SK-N-MC (cell line): ENCODE measurements around the gene LRRC4C.

Source experiments
- DNase-seq: peaks from one replicate; pipeline ENCODE4 v3.0.0-alpha.2; 2011; ENCODE audit warnings: low read depth, low spot score
- H3K27ac ChIP-seq: fragments of 200-600 bp; sonication (generic); 2 replicates; pipeline ENCODE4 v1.5.1; 2016; ENCODE audit warnings: mixed run types
- H3K36me3 ChIP-seq: fragments of 200-600 bp; sonication (generic); 2 replicates; pipeline ENCODE4 v1.6.1; 2017; ENCODE audit warnings: antibody characterized with exemption, low read length, mixed read lengths; ENCODE audit not compliant: insufficient read depth
- H3K4me3 ChIP-seq: fragments of 200-600 bp; sonication (generic); 2 replicates; pipeline ENCODE4 v1.5.1; 2016
- H3K9ac ChIP-seq: fragments of 200-600 bp; sonication (generic); 2 replicates; pipeline ENCODE4 v1.8.0; 2017; ENCODE audit warnings: mixed run types, mixed read lengths; ENCODE audit not compliant: insufficient read length
- H3K9me3 ChIP-seq: fragments of 200-600 bp; sonication (generic); 2 replicates; pipeline ENCODE4 v1.6.1; 2017; ENCODE audit warnings: low read depth, mild to moderate bottlenecking, antibody characterized with exemption, low read length, moderate library complexity, mixed read lengths
- EZH2 ChIP-seq: fragments of 200-600 bp; sonication (generic); IDR thresholded peaks from one replicate; pipeline ENCODE4 v1.6.1; 2017; ENCODE audit warnings: antibody characterized with exemption
- FOXP2 ChIP-seq: optimal IDR thresholded peaks from 2 replicates; pipeline ENCODE3; 2011; ENCODE audit warnings: mild to moderate bottlenecking, moderate library complexity; ENCODE audit not compliant: insufficient read depth; ENCODE audit errors: extremely low read length, control extremely low read depth
- POLR2AphosphoS5 ChIP-seq: IDR thresholded peaks from 2 replicates; pipeline ENCODE4 v1.6.1; 2012; ENCODE audit warnings: mild to moderate bottlenecking, low read depth, low read length, borderline replicate concordance

LRRC4C gene

GRCh38 chr11:40166892-40167291 lies 1292.6 kb downstream of the LRRC4C start:
- no peak overlapping the region for H3K4me3 ChIP-seq
- no peak overlapping the region for H3K9ac ChIP-seq
- no peaks in the 10 kb centered on the region for H3K9me3 ChIP-seq
- H3K27ac ChIP-seq = no peak overlapping the region
- no peak for DNase-seq
- TF ChIP-seq EZH2 (no peak), POLR2AphosphoS5 (no peak), FOXP2 (no peak)
- no peaks in the 10 kb centered on the region for H3K36me3 ChIP-seq

GRCh38 chr11:40162901-40163883 lies 1296.3 kb downstream of the LRRC4C start:
- Histone ChIP-seq H3K9me3 (no peaks in the 10 kb centered on the region), H3K9ac (no peak overlapping the region), H3K4me3 (no peak overlapping the region), H3K27ac (no peak overlapping the region), H3K36me3 (no peaks in the 10 kb centered on the region)
- TF ChIP-seq EZH2 (no peak), FOXP2 (no peak), POLR2AphosphoS5 (no peak)
- DNase-seq = no peak

DNA sequence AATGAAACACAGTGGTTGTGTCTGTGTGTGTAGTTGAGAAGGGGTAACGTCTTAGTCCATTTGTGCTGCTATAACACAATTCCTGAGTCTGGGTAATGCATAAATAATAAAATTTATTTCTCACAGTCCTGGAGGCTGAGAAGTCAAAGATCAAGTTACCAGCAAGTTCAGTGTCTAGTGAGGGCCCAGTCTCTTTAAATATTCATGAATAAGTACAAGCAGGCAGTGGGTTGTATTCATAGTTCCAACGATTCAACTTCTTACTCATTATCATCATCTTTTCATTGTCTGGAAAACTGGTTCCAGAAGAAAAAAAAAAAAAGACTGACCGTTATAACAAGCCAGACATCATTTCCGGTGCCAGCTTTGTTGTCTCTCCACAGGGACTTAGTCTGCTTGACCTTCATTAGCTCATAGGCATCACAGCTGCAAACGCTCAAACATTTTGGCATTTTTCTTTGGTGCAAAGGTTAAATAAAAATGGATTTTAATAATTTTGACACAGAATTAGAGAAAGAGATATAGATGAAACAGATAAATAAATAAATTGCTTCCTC lies 1297.5 kb downstream of the LRRC4C start:
- Histone ChIP-seq H3K9me3 (no peaks in the 10 kb centered on the region), H3K4me3 (no peak overlapping the region), H3K36me3 (no peaks in the 10 kb centered on the region), H3K9ac (no peak overlapping the region), H3K27ac (no peak overlapping the region)
- DNase-seq = no peak
- TF ChIP-seq FOXP2 (no peak), EZH2 (no peak)

DNA sequence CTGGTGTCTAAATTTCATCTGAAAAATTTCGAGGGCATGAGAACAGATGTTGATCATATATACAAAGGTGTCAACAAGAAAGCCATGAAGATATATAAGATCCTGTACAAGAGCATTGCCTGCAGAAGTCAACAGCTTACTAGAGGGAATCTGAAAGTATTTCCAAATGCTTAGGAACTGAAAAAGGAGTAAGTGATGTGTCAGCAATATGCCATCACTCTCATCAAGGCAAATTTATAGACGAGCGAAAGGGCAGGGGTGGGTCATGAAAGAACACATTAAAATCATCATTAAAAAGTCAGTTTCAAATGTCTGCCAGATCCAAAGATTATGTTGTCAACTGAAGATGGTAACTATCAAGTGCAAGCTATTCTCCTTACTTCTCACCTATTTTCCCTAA lies 1299.0 kb downstream of the LRRC4C start:
- no peak overlapping the region for H3K27ac ChIP-seq
- H3K9me3 ChIP-seq = no peaks in the 10 kb centered on the region
- DNase-seq = no peak
- no peak overlapping the region for H3K9ac ChIP-seq
- no peak overlapping the region for H3K4me3 ChIP-seq
- H3K36me3 ChIP-seq = no peaks in the 10 kb centered on the region
- no peak for TF ChIP-seq POLR2AphosphoS5

GRCh38 chr11:40149721-40150120 lies 1309.7 kb downstream of the LRRC4C start:
- H3K4me3 ChIP-seq = no peak overlapping the region
- H3K9me3 ChIP-seq = no peaks in the 10 kb centered on the region
- no peak overlapping the region for H3K9ac ChIP-seq
- no peak for DNase-seq
- H3K36me3 ChIP-seq = no peaks in the 10 kb centered on the region
- TF ChIP-seq FOXP2 (no peak), POLR2AphosphoS5 (no peak), EZH2 (no peak)
- H3K27ac ChIP-seq = no peak overlapping the region

- Histone ChIP-seq H3K36me3 (no peaks in the 10 kb centered on the region), H3K9me3 (no peaks in the 10 kb centered on the region), H3K4me3 (no peak overlapping the region), H3K9ac (no peak overlapping the region), H3K27ac (no peak overlapping the region)
- TF ChIP-seq FOXP2 (no peak), EZH2 (no peak), POLR2AphosphoS5 (no peak)
- no peak for DNase-seq
Observed at GRCh38 chr11:40140560-40140959, 1318.9 kb downstream of the LRRC4C start.

DNA sequence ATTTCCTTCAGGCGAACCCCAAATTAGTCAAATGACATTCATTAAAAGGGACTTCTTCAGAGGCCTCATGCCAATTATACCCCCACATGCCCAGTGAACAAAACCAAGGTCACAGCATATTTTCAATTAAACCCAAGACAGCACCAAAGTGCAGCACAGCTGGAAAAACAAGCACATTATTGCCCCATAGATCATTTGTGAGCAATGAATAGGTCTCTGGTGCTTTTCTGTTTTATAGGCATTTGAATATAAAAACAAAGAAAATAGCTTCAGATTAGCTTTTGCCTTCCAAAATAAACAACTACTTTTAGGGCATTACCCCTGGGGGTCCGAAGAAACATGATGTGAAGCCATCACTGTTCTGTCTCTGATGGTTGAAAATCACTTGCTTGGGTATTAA lies 1319.9 kb downstream of the LRRC4C start:
- Histone ChIP-seq H3K36me3 (no peaks in the 10 kb centered on the region), H3K9me3 (no peaks in the 10 kb centered on the region), H3K4me3 (no peak overlapping the region), H3K9ac (no peak overlapping the region), H3K27ac (no peak overlapping the region)
- TF ChIP-seq POLR2AphosphoS5 (no peak), EZH2 (no peak), FOXP2 (no peak)
- no peak for DNase-seq

GRCh38 chr11:40139066-40139465 lies 1320.4 kb downstream of the LRRC4C start:
- Histone ChIP-seq H3K36me3 (no peaks in the 10 kb centered on the region), H3K9me3 (no peaks in the 10 kb centered on the region), H3K27ac (no peak overlapping the region), H3K9ac (no peak overlapping the region), H3K4me3 (no peak overlapping the region)
- TF ChIP-seq EZH2 (no peak), FOXP2 (no peak)
- no peak for DNase-seq

DNA sequence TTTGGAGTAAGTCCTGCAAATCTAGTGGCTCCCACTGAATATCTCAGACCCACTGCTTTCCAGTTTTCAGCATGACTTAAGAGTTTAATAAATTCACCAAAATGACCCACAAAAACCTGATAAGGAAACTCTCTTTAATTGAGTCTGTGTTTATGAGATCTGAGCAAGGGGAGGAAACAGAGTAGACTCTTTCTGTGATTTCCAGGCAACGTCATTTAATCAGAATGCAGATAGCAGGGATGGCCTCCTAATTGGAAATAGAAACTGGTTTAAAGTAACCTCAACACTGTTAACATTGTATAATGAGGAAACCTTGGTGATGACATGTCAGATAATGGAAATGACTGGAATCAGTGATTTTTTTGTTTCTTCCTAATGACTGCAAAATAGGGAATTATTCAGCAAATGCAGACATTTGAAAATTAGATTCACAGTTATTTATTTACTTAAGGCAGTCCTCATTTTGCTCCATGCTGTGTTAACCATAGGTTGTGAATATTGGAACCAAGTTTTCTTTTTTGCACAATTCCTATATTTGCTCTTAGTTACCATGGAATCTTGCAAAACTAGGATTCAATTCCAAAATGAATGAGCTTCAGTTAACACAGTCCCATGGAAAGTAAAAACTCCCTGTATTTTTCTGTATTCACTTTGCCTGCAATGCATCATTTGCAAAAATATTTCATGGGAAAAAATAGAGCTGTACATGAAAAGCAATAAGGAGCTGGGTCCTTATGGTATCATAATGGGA lies 1324.5 kb downstream of the LRRC4C start:
- Histone ChIP-seq H3K27ac (no peak overlapping the region), H3K4me3 (no peak overlapping the region), H3K9me3 (no peaks in the 10 kb centered on the region), H3K9ac (no peak overlapping the region), H3K36me3 (no peaks in the 10 kb centered on the region)
- no peak for DNase-seq
- no peak for TF ChIP-seq POLR2AphosphoS5
